NCI-H128 (cell line): ENCODE measurements around the gene HINT3.
"Not testable (repeated sequence)": the region's sequence is repeated elsewhere in the genome, so short reads cannot be mapped to it uniquely, and the experiment has no call there.

Source experiments
- DNase-seq: peaks from one replicate; lab custom pipeline; 2025; ENCODE audit not compliant: unreplicated experiment; lab: John Stamatoyannopoulos, UW

HINT3 gene

DNA sequence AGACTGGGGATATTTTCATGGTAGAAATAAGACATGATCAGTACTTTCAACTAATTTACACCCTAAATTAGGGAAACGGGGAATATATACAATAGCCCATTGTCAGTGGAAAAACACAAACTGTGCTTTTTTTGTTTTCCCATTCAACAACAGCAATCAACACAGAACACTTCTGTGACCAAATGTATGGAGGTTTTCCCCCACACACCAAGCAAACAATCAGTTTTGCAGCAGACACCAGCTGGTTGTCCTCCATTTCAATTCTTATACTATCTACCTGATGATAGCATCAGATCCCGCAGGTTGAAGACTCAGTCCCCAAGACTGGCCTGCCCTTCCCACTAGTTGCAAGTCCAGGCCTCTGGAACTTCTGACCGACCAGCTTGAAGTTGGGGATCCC, 4.5 kb downstream of the HINT3 start:
- no peak for DNase-seq

DNA sequence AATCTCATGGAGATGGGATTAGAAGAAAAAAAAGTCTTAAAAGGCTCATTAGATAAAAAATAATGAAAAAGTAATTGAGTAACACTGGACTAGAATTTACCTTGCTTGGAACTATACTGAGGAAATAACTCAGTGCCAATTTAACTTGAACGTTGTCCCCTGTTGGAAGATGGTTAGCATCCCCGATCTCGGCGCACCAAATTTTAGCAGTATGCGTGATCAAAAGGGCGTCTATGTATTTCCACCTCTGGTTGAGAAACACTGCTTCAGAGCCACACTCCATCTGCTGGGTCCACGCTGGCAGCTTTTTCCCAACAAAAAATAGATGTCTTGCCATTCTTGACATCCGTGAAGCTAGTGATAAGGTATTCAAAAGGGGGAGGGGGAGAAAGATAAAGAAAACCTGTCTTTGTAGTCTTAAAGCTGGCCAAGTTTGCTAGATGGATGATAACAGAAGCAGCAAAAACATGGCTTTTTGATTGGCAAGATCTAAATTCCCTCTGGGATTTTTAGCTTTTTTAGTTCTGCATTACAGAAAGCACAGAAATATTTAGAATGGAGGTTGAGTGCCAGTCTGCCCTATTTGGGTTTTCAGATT, 6.4 kb downstream of the HINT3 start:
- no peak for DNase-seq

DNA sequence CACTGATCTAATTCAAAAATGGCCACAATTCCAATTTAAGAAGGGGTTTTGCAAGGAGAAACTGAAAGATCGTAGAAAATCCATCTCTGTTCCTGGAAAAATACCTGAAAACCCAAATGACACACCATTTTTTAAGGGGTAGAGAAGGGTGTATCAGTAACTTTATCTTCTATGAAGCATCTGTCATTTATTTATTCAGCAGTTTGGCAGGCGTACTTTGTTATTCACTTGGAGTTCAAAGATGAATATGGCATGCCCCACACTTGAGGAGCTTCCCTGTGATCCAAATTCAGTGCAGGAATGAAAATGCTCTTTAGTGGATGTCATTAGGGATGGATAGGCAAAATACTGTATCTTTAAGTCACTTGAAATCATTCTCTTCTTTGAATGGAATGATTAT, 7.2 kb downstream of the HINT3 start:
- DNase-seq: no peak

DNA sequence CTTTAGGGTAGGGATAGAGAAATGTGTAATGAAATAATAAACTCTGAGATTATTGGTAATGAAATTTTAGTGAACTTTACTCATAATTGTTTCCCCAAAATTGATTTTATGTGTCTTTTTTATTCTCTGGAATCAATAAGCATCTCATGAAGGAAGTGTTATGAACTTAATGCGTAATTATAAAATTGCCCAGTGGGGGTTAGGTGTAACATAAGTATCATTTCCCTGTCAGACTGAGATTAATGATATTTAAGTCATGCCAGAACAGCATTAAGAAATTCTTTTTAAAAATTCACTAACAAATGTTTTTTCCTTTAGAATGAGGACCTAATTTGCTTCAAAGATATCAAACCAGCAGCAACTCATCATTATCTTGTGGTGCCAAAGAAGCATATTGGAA, 10.0 kb downstream of the HINT3 start:
- no peak for DNase-seq

DNA sequence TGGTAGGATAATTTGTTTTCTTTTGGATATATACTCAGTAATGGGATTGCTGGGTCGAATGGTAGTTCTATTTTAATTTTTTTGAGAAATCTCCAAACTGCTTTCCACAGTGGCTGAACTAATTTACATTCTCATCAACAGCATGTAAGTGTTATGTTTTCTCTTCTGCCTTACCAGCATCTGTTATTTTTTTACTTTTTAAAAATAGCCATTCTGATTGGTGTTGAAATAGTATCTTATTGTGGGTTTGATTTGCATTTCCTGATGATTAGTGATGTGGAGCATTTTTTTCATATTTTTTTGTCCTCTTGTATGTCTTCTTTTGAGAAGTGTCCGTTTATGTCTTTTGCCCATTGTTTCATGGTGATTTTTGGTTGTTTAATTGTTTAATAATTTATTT, 11.9 kb downstream of the HINT3 start:
- DNase-seq: no peak

DNA sequence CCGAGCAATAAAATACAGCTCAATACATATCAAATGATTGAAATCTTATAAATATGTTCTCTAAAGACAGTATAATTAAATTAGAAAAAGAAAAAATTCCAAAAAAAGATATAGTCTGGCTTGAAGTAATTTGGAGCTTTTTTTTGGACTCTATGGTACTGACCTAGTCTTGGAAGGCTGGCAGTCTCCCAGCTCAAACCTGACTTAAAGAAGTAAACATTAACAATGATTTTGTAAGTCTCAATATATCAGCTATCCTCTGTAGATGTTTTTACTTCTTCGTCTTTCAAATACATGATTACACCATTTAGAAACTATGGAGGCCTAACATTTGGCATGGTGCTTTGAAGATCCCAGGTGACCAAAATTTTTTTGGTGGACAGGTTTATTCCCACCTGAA, 14.2 kb downstream of the HINT3 start:
- no peak for DNase-seq

DNA sequence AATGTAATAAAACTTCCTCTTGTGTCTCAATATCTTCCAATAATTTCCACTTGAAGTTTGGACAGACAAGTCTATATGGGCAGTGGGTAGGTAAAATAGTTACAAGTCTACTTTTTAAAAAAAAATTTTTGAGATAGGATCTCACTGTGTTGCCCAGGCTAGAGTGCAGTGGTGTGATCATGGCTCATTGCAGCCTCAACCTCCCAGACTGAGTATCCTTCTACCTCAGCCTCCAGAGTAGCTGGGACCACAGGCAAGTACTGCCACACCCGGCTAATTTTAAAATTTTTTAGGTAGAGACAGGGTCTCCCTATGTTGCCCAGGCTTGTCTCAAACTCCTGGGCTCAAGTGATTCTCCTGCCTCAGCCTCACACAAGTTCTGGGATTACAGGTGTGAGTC, 15.9 kb downstream of the HINT3 start:
- not testable (repeated sequence) for DNase-seq

DNA sequence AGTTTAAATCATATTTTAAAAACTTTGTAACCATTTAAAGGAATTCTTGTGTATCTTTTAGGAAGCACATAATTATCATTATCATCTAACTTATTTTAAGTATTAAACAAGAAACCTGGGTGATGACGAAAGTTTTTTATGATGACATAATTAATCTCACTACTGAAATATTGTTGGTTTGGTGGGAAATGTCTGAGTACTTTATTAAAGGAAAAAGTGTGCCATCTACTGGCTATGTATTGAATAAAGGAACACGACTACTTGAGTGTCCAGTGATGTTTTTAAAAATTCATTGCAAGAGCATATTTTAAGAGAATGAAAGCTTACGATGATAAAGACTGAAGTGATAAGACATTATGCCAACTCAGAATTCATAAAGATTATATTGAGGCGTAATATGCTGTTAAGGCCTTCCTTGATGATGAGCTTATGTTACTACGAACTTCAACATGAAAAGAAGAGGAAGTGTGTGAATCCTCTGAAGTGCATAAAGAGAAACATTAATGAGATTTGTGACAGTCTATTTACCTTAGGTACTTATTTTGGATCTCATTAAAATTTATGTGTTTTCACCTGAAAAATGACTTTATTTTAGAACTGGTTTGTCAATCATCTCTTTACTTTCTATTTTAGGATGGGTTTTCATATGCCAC, 17.8 kb downstream of the HINT3 start:
- peak; percentile 9 for DNase-seq

DNA sequence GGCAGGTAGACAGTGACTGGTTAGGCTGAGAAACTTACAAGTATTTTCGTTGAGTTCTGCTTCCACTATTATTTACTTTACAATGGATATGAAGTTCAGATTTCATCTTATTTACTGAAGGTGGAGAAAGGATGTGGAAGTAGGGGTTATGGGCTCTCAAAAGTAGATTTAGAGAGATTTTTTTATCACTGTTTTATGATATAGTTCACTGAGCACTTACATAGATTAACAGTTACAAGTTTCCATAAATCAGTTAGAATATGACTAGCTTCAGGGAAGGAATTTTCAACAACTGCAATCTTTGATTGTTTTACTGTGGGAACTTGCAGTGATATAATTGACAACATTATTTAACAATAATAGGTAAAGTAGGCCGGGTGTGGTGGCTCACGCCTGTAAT, 22.5 kb downstream of the HINT3 start:
- no peak for DNase-seq

DNA sequence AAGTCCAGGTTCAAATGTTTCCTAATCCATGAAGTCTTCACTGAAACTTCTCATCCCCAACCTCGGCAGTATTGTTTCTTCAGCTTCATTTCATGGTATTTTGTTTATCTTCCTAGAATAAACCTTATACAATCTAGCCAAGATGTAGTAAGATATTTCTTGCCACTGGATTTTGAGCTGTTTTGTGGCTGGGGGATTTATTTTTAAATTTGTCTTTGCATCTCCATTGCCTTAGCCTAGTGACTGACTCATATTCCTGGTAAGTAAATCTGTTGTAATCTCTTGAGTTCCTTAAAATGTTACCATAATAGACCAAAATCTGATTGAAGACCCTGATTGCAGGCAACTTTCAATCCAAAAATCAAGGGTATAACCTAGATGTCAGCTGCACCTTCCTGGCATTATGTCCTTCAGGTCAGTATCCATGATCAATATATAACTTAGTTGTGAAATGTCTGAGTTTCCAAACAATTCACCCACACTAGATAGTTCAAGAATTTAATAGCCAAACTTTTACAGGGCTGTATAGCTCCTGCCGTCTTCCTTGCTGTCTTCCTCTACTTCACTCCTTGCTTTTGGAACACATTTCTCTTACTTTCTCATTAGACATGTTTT, 25.1 kb downstream of the HINT3 start:
- DNase-seq: no peak

DNA sequence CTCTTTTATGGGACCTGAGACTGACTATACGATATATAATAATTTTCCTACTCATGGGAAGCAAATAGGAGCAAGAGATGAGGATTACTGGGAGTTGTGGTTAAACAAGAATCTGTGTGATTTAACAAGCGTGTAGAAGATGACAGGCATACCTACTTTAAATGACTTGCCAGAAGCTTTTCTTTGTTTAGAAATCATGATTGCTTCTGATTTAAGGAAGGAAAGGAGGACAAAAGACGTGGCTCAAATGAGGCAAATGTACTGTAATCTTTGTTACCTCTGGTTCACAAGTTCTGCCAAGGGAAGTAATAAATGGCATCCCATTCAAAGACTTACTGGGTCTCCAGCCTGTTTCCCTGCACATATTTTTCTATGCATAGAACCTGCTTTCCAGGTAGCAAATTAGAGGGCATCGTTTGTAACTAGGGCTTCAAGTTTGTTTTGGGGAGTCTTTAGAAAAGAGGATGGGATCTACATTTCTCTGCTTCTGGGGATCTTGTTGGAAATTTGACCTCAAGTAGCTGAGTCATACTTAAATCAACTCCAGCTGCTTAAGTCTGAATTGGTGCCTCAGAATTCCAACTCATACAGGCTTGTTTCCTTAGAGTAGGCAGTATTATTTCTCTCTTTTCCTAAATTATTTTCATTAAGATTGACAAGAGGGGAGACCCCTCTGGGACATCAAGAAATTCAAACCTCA, 26.8 kb downstream of the HINT3 start:
- DNase-seq: no peak

DNA sequence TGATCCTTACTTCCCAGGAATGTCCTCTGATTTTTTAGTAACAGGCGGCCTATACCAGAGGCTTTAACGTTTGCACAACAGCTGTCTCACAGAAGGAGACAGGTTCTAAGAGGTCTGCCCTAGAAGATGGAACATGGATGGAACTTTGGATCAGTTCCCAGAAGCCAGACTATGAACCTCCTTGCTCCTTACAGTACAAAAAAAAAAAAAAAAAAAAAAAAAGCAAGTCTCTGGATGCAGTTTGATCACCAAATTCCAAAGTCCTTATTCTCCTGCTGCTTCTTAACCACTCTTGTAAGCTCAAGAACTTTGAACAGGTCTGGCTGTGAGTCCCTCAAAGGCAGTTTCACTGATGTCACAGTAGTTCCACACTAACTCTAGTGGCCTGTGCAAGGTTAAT, 27.7 kb downstream of the HINT3 start:
- no peak for DNase-seq

DNA sequence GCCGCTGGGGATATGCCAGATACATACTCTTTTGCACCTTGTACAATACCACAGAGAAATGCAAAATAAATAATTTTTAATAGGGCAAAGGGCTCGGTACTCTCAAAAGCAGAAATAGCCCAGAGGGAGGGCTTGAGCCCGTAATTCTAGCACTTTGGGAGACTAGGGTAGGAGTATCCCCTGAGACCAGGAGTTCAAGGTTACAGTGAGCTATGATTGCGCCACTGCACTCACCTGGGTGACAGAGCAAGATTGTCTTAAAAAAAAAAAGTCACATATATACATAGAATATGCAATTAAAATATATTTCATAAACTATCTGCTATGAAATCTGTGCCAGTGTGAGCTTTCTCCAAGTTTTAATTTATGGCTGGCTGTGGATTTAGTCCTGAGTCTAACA, 29.0 kb downstream of the HINT3 start:
- DNase-seq: no peak

DNA sequence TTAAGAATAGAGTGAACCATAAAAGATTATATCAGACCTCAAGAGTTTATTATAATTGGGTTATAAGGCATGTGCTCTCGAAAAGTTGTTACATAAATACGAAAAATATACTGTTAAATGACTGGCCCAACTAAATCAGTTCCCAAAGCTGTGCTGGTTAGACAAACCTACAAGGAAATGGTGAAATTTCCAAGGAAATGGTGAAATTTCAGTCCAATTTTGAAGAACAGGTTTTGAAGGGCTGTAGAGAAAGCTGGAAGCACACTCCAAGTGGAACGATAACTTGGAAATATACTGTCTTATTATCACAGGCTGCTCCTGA, 29.4 kb downstream of the HINT3 start:
- no peak for DNase-seq

DNA sequence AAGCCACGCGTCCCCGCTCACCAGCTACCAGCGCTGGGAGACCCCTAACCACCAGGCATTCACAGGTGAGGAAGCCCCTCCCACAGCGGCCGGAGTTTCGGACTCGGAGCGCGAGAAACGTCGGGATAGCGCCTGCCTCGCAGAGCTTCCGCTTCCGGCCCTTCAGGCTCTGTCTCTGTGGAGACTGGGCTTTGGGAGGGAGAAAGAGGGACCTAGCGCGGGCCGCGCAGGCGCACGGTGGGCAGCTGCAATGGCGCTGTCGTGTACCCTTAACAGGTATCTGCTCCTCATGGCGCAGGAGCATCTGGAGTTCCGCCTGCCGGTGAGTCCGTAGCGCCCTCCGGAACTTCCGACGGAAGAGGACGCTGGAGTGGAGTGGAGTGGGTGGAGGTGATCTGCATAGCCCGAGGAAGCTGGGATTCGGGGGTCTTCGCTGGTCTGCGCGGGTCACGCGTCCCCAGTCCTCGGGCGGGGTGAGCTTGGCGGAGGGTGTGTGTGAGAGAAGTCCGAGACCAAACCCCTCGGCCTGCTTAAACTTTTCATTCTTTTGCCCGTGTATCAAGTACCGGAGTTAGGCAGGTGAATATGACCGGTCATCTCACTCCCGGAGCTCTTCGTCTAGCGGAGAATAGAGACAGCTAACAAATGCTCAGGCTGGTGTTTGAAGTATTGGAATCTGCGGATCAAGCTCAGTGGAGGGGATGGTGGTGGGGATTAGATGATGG, 29.9 kb downstream of the HINT3 start, which contains the start of gene TRMT11:
Gene TRMT11, plus strand, starts transcription at position 240 of the 725 bp plus-strand sequence. Its CDS starts 11 bp downstream, at position 251.
- peak; percentile 79 for DNase-seq

DNA sequence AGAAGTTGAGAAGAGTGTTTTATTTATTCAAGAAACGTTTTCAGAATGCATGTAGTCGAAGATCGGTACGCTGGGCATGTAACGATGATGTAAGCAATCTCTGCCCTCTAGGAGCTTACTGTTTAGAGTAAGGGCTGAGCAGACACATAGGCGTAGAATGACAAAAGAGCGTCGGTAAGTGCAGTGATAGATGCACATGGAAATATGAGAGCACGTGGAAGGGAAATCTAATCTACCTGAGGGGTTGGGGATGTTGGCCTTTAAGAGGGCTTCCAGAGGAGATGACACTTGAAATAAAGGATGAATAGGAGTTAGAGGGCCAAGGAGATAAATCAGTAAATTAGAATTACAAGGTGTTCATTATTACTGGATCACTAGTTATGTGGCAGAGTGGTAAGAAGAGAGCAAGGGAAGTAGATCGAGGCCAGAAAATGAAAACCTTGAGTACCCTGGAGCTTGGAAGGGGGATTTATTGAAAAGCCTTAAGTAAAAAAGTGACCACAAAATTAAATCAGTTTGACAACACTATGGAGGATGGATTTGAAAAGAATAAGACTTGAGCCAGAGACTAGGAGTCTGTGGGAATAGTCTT, 30.6 kb downstream of the HINT3 start:
- no peak for DNase-seq

DNA sequence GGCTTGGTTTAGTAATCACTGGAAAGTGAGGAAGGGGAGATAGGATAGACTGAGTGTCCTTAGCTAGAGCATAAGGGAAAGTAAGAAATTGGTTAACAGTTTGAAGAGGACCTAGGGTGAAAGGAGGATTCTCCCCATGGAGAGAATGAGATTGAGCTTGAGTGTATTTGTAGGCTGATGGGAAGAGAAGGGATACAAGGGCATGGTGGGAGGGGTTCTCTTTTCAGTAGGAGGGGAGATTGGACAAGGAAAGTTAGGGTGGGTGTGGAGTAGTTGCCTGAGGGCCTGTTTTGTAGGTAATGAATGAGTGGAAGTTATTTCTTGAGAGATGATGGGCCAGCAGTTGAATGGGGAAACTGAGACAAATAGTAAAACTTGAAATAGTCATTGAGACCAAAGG, 31.7 kb downstream of the HINT3 start:
- no peak for DNase-seq

DNA sequence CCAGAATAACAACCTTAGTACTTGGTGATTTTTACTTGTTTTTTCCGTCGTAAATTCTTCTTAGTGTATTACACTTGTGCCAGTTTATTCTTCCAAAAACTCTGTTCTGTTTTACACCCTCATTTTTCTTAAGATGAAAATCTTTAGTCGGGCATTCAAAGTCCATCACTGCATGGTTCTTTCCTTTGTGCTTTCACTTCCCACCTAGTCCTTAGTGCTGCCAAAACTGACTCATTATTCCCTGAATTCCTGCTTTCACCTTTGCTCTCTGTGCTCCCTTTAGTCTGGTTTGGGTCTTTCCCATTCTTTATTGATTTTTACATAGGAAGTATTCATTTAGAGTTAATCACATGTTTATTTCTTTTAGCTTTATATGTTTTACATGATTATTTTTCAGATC, 33.1 kb downstream of the HINT3 start:
- DNase-seq: no peak

DNA sequence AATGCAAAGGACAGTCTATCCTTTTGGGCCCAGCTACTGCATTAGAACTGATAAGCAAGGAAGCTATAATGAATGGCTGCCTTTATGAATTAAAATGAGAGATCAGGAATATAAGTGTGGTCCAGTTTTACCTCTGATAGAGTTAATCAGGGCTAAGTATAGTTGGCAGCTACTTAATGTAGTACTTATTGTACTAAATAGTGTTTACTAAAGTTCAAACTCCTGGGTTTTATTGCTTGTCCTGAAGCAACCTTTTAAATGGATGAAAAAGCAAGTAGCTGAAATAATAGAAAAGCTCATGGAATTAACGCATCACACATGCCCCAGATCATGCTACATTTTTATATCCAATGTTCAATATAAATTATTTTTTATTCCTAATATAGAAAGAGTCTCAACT, 35.1 kb downstream of the HINT3 start:
- DNase-seq: no peak

DNA sequence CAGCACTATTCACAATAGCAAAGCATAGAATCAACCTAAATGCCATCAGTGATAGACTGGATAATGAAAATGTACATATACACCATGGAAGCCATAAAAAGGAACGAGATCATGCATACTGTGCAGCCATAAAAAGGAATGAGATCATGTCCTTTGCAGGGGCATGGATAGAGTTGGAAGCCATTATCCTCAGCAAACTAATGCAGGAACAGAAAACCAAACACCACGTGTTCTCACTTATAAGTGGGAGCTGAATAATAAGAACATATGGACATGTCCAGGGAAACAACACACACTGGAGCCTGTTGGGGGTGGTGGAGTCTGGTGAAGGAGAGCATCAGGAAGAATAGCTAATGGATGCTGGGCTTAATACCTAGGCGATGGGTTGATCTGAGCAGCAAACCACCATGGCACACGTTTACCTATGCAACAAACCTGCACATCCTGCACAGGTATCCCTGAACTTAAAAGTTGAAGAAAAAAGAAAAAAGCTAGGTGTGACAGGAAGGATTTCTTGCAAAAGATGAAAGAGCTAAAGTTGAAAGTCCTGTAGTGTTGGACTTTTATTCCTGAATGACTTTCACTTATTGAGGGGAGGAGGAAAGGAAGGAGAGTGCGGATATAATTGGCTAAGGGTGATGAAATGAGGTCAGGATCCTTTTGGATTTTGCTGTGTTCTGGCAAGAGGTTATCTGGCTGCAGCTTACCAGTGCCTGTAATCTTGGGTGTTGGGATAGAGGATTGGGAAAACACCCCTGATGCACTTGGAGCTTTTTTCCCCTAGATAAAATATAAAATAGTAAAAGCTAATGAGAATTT, 38.3 kb downstream of the HINT3 start:
- no peak for DNase-seq
